Measurements from ENCODE around the gene SURF4.
"Not testable (repeated sequence)": the region's sequence is repeated elsewhere in the genome, so short reads cannot be mapped to it uniquely, and the experiment has no call there.

Gene SURF4

DNA sequence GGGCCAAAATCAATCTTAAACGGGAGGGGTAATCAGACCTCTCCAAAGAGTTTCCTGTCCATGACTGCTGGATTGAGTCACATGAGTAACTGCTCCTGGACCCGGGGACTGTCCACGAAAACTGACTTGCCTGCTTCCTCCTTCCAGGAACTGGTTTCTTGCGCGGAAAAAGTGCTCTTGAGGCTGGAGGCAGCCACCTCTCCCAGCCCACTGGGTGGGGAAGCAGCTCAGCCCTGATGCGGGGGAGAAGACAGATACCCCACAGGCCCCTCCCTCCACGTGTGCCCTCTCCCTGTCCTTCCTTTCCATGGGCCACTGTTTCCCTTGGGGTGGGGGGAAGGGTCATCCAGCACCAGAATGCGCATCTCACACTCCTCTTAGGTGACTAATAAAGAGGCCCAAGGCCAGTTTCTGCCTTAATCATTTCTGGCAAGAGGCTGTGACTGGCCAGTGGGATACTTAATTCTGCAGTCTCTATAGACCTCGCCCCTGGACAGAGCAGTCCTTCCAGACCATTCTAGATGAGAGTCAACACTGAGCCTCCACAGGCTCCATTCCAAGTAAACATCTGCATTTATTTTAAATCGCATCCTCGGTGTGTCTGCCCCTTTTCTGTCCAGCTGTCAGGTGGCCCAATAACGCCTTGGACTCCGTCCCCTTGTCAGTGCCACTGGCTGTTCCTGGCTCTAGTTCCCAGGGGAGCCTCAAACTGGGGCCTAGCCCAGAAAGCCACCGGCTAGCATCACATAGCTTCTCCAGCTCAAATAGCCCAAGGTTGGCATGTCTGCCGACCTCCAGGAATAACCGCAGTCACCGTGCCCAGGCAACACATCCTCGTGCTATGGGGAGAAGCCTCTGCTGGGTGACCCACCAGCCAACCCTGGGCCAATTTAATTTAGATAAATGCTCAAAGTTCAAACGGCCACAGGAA, 29.9 kb upstream of the SURF4 start:
- Mint-ChIP-seq H3K36me3 (peaks cover 40% of the 10 kb centered on the region), H3K27me3 (no peaks in the 10 kb centered on the region), H3K4me1 (peaks cover 5% of the 10 kb centered on the region), H3K4me3 (no peak overlapping the region), H3K27ac (no peak overlapping the region), H3K9me3 (no peaks in the 10 kb centered on the region)
- CTCF ChIA-PET: interaction anchor here (1.0 to 3.9 kb wide), 8 partner anchors 10 to 218 kb away, joined by 3 to 28 read pairs (median 4); no protein-coding TSS in a partner anchor
- DNase-seq: no peak

GRCh38 chr9:133404454-133405002, 28.7 kb upstream of the SURF4 start:
- Mint-ChIP-seq H3K4me3 (no peak overlapping the region), H3K9me3 (no peaks in the 10 kb centered on the region), H3K27me3 (no peaks in the 10 kb centered on the region), H3K27ac (no peak overlapping the region), H3K4me1 (peaks cover 5% of the 10 kb centered on the region), H3K36me3 (peaks cover 29% of the 10 kb centered on the region)
- CTCF ChIA-PET: interaction anchor here (0.7 to 3.9 kb wide), 11 partner anchors 9 to 217 kb away, joined by 3 to 28 read pairs (median 4); partner anchors contain the start of gene STKLD1
- no peak for DNase-seq

GRCh38 chr9:133403766-133404453, 28.1 kb upstream of the SURF4 start:
- H3K36me3 Mint-ChIP-seq: peaks cover 27% of the 10 kb centered on the region
- H3K4me3 Mint-ChIP-seq: no peak overlapping the region
- no peaks in the 10 kb centered on the region for H3K27me3 Mint-ChIP-seq
- no peaks in the 10 kb centered on the region for H3K9me3 Mint-ChIP-seq
- H3K27ac Mint-ChIP-seq: no peak overlapping the region
- peak; percentile 72 for DNase-seq
- H3K4me1 Mint-ChIP-seq: peaks cover 5% of the 10 kb centered on the region
- CTCF ChIA-PET: interaction anchor here (0.7 to 3.9 kb wide), 11 partner anchors 8 to 216 kb away, joined by 3 to 28 read pairs (median 4); partner anchors contain the start of gene STKLD1

DNA sequence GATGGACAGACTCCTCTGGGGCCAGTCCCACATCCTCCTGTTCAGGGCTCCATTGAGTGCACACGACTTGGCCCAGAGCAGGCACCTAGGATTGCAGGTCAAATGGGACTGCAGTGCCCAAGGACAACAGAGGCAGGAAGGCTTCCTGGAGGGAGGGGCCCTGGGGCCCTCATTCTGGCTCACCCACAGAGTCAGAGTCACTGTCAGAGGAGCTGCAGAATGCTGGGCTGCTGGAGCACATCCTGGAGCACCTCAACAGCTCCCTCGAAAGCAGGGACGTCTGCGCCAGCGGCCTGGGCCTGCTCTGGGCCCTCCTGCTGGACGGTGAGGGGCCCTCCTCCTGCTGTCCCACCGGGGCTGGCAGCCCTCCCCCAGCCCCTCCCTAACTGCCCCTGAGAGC, 26.8 kb upstream of the SURF4 start:
- Mint-ChIP-seq H3K36me3 (peaks cover 22% of the 10 kb centered on the region), H3K9me3 (no peaks in the 10 kb centered on the region), H3K27me3 (peaks cover under 1% of the 10 kb centered on the region), H3K27ac (no peak overlapping the region), H3K4me1 (peaks cover 5% of the 10 kb centered on the region), H3K4me3 (no peak overlapping the region)
- CTCF ChIA-PET: interaction anchor here (1.9 to 3.9 kb wide), 2 partner anchors 53 to 215 kb away, joined by 6 to 28 read pairs; no protein-coding TSS in a partner anchor
- DNase-seq: no peak

GRCh38 chr9:133401588-133401987, 25.7 kb upstream of the SURF4 start:
- Mint-ChIP-seq H3K4me1 (no peaks in the 10 kb centered on the region), H3K27ac (no peak overlapping the region), H3K9me3 (no peaks in the 10 kb centered on the region), H3K27me3 (peaks cover 10% of the 10 kb centered on the region), H3K4me3 (no peak overlapping the region), H3K36me3 (peaks cover 14% of the 10 kb centered on the region)
- CTCF ChIA-PET: interaction anchor here (3.9 kb wide), 1 partner anchor 214 kb away, joined by 28 read pairs; no protein-coding TSS in a partner anchor
- DNase-seq: no peak

DNA sequence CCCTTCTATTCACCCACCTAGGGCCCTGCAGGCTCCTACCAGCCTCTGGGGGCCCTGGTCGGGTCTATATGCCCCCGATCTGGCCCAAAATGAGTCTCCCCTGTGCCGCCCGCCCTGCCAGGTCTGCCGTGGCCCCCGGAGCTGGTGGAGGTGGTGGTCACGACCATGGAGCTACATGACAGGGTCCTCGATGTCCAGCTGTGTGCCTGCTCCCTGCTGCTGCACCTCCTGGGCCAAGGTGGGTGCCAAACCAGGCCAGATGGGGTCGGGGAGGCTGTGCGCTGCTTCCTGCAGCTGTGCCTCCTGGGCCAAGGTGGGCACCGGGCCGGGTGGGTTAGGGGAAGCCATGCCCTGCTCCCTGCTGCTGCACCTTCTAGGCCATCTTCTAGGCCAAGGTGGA, 24.4 kb upstream of the SURF4 start:
- CTCF ChIA-PET: interaction anchor here (0.5 to 1.3 kb wide), 2 partner anchors 9 to 215 kb away, joined by 4 to 5 read pairs; no protein-coding TSS in a partner anchor
- DNase-seq: no peak
- peaks cover 4% of the 10 kb centered on the region for H3K36me3 Mint-ChIP-seq
- H3K4me3 Mint-ChIP-seq: no peak overlapping the region
- no peaks in the 10 kb centered on the region for H3K9me3 Mint-ChIP-seq
- no peaks in the 10 kb centered on the region for H3K4me1 Mint-ChIP-seq
- peaks cover 16% of the 10 kb centered on the region for H3K27me3 Mint-ChIP-seq
- H3K27ac Mint-ChIP-seq: no peak overlapping the region

GRCh38 chr9:133397895-133398294, 22.0 kb upstream of the SURF4 start:
- CTCF ChIA-PET: interaction anchor here (0.6 to 1.5 kb wide), 3 partner anchors 11 to 91 kb away, joined by 3 to 4 read pairs (median 4); no protein-coding TSS in a partner anchor

GRCh38 chr9:133397370-133397769, 21.5 kb upstream of the SURF4 start:
- Mint-ChIP-seq H3K4me1 (no peaks in the 10 kb centered on the region), H3K27ac (no peak overlapping the region), H3K27me3 (peaks cover 35% of the 10 kb centered on the region), H3K36me3 (no peaks in the 10 kb centered on the region), H3K9me3 (no peaks in the 10 kb centered on the region), H3K4me3 (no peak overlapping the region)
- DNase-seq: no peak
- CTCF ChIA-PET: interaction anchor here (0.6 to 1.5 kb wide), 2 partner anchors 10 to 90 kb away, joined by 3 to 4 read pairs; no protein-coding TSS in a partner anchor

More at GRCh38 chr9:133397895-133398294, 22.0 kb upstream of the SURF4 start:
- no peak for DNase-seq
- H3K27ac Mint-ChIP-seq: no peak overlapping the region
- no peak overlapping the region for H3K4me3 Mint-ChIP-seq
- H3K4me1 Mint-ChIP-seq: no peaks in the 10 kb centered on the region
- no peaks in the 10 kb centered on the region for H3K36me3 Mint-ChIP-seq
- peaks cover 35% of the 10 kb centered on the region for H3K27me3 Mint-ChIP-seq
- H3K9me3 Mint-ChIP-seq: no peaks in the 10 kb centered on the region

DNA sequence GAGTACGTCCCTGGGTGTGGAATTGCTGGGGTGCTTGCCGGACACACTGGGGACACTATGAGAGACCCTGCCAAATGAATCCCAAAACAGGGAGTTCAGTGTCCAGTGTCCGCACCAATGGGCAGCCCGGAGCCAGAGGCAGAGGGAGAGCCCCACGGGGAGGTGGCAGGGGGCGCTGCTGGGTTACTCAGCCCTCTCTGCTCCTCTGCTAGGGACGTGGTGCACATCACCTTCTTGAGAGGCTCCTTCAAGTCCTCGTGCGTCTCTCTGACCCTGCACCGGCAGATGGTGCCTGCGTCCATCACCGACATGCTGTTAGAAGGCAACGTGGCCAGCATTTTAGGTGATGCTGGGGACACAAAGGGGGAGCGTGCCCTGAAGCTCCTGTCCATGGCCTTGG, 21.1 kb upstream of the SURF4 start:
- Mint-ChIP-seq H3K4me3 (no peak overlapping the region), H3K4me1 (no peaks in the 10 kb centered on the region), H3K27me3 (peaks cover 35% of the 10 kb centered on the region), H3K27ac (no peak overlapping the region), H3K9me3 (no peaks in the 10 kb centered on the region), H3K36me3 (no peaks in the 10 kb centered on the region)
- DNase-seq: no peak
- CTCF ChIA-PET: interaction anchor here (1.5 to 2.7 kb wide), 2 partner anchors 8 to 10 kb away, joined by 4 to 12 read pairs; no protein-coding TSS in a partner anchor

DNA sequence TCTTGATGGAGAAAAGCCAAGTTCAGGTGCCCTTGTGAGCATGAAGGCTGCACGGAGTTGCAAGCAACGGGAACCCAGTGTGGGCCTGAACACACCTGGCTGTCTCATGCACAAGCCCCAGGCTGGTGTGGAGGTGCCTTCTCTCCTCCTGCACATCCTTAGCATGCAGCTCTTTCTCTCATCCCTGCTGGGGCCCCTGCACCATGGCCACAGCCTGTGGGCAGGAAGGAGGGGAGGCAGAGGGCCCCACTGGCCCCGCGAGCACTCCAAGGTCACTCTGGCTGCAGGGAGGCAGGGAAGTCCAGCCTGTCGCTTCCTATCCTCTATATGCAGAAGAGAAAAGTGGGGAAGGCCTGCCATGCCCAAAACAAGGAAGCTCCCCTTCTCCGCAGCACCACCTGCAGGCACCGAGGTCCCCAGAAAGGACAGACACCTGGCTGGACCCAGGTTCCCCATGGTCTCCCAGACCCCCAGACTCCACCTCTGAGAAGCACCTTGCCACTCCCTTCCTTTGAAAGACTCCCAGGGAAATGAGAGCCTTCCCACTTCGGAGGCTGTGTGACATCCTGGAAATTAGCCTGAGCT, 18.9 kb upstream of the SURF4 start:
- Mint-ChIP-seq H3K4me3 (no peak overlapping the region), H3K4me1 (no peaks in the 10 kb centered on the region), H3K27ac (no peak overlapping the region), H3K27me3 (peaks cover 36% of the 10 kb centered on the region), H3K9me3 (no peaks in the 10 kb centered on the region), H3K36me3 (no peaks in the 10 kb centered on the region)
- no peak for DNase-seq
- CTCF ChIA-PET: interaction anchor here (1.3 to 2.7 kb wide), 2 partner anchors 10 to 90 kb away, joined by 3 to 12 read pairs; no protein-coding TSS in a partner anchor

- CTCF ChIA-PET: no interaction called here
- Mint-ChIP-seq H3K27me3 (peaks cover 41% of the 10 kb centered on the region), H3K36me3 (no peaks in the 10 kb centered on the region)
Observed at GRCh38 chr9:133393399-133393798, 17.5 kb upstream of the SURF4 start.

DNA sequence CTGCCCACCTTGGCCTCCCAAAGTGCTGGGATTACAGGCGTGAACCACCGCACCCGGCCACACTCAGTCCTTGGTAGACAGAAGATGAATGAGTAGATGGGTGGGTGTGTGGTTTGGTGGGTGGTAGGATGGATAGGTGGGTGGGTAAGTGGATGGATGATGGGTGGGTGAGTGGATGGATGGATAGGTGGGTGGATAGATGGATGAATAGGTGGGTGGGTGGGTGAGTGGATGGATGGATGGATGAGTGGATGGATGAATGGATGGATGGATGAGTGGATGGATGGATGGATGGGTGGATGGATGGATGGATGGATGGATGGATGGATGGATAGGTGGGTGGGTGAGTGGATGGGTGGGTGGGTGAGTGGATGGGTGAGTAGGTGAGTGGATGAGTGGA, 16.4 kb upstream of the SURF4 start:
- H3K9me3 Mint-ChIP-seq, H3K4me3 Mint-ChIP-seq, H3K4me1 Mint-ChIP-seq, CTCF ChIA-PET, H3K27ac Mint-ChIP-seq, DNase-seq, H3K36me3 Mint-ChIP-seq: not testable (repeated sequence)
- peaks cover 37% of the 10 kb centered on the region for H3K27me3 Mint-ChIP-seq

More at GRCh38 chr9:133393399-133393798, 17.5 kb upstream of the SURF4 start:
- Mint-ChIP-seq H3K9me3 (no peaks in the 10 kb centered on the region), H3K4me1 (no peaks in the 10 kb centered on the region), H3K4me3 (no peak overlapping the region), H3K27ac (no peak overlapping the region)
- no peak for DNase-seq

DNA sequence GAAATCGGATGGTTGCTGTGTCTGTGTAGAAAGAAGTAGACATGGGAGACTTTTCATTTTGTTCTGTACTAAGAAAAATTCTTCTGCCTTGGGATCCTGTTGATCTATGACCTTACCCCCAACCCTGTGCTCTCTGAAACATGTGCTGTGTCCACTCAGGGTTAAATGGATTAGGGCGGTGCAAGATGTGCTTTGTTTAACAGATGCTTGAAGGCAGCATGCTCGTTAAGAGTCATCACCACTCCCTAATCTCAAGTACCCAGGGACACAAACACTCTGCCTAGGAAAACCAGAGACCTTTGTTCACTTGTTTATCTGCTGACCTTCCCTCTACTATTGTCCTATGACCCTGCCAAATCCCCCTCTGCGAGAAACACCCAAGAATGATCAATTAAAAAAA, 15.6 kb upstream of the SURF4 start:
- DNase-seq, H3K36me3 Mint-ChIP-seq, H3K9me3 Mint-ChIP-seq, H3K27ac Mint-ChIP-seq, H3K4me3 Mint-ChIP-seq, CTCF ChIA-PET, H3K4me1 Mint-ChIP-seq: not testable (repeated sequence)
- peaks cover 31% of the 10 kb centered on the region for H3K27me3 Mint-ChIP-seq
